Anterior cingulate cortex (tissue), 58 donors: ENCODE results near the gene LRIG2.
"Not testable (repeated sequence)": the region's sequence is repeated elsewhere in the genome, so short reads cannot be mapped to it uniquely, and the experiment has no call there.

ENCODE experiments used
- DNase-seq, 58 donors: peaks; one replicate each; lab custom pipeline; 2025; lab: John Stamatoyannopoulos, UW

LRIG2 gene, protein sequence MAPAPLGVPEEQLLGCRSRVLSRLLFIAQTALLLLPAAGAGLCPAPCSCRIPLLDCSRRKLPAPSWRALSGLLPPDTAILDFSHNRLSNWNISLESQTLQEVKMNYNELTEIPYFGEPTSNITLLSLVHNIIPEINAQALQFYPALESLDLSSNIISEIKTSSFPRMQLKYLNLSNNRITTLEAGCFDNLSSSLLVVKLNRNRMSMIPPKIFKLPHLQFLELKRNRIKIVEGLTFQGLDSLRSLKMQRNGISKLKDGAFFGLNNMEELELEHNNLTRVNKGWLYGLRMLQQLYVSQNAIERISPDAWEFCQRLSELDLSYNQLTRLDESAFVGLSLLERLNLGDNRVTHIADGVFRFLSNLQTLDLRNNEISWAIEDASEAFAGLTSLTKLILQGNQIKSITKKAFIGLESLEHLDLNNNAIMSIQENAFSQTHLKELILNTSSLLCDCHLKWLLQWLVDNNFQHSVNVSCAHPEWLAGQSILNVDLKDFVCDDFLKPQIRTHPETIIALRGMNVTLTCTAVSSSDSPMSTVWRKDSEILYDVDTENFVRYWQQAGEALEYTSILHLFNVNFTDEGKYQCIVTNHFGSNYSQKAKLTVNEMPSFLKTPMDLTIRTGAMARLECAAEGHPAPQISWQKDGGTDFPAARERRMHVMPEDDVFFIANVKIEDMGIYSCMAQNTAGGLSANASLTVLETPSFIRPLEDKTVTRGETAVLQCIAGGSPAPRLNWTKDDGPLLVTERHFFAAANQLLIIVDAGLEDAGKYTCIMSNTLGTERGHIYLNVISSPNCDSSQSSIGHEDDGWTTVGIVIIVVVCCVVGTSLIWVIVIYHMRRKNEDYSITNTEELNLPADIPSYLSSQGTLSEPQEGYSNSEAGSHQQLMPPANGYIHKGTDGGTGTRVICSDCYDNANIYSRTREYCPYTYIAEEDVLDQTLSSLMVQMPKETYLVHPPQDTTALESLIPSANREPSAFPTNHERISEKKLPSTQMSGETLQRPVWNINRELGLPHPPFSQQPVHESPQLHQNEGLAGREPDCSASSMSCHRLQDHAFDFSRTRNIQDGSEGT

DNA sequence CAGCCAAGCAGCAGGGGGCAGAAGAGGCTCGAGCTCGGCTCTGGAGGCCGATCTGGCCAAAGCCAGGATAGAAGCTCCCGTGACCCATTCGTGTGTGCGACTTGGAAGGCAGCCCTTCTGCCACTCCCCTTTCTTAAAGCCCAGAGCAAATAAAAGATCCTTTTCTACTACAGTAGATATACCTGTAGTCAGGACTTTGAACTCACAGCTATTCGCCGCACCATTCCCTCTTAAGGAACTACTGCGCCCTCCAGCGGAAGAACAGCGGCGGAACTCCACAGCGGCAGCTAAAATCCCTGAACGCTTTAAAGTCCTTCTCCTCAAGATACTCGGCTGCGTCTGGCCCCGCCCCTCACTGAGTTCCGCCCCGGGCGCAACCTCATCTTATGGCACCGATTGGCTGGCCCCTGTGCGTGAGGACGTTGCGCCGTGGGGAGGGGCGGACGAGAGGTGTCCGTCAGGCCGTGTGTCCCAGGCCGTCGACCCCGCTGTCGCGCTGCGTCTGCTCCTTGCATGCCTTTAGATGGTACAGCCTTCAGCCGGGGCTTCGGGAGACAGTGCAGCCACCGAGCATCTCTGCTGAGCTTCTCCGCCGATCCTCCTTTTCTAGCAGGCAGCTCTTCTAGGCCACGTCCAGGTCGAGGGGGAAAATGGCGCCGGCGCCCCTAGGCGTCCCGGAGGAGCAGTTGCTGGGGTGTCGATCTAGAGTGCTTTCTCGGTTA lies at the start of gene LRIG2:
Gene LRIG2, plus strand, starts transcription at position 442 of the 722 bp plus-strand sequence. Its CDS starts 209 bp downstream, at position 651.
- peak; percentile 80 to 98 (median 96) for DNase-seq

DNA sequence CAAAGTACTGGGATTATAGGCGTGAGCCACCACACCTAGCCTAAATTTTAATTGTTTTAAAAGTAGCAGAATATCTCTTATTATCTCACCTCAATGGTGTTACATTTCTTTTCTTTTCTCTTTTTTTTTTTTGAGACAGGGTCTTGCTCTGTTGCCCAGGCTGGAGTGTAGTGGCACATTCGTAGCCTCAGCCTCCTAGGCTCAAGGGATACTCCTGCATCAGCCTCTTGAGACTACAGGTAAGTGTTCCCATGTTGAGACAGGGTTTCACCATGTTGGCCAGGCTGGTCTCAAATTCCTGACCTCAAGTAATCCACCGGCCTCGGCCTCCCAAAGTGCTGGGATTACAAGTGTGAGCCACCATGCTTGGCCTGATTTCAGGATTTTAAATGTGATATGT lies 49.7 kb upstream of the LRIG2 start:
- DNase-seq: not testable (repeated sequence)

DNA sequence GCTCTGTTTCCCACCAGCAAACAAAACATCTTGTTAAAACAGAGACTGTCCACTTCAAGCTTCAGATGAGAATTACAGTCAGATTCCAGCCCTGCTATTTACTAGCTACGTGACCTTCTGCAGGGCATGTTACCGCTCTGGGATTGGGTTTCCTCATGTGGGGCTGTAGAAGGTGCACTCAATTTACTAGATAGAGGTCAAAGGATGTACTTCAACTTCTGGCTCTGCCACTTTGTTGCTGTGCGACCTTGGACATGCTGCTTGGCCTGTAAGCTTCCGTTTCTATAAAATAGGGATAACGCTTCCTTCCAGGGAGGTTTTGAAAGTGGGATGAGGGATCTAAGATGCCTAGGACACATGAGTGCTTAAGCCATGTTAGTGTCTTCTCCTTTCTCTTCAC lies 46.0 kb upstream of the LRIG2 start:
- no peak for DNase-seq

DNA sequence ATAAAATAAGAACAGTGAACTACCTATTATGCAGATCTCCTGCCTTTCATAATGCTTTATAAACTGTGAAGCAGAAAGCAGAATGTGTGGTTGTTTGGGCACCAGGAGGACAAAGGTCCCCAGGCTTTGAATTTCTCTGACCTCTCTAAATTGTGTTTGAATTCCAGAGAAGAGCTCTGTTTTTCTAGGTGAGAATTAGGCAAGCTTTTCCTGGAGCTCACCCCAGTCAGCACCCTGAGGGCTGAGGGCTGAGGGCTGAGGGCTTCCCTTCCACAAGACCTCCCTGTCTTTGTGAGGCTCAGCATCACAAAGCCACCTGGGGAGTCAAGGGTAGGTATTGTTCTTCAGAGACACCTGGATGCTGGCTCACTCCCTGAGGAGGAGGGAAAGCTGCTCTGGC lies 45.5 kb upstream of the LRIG2 start:
- DNase-seq: no peak

DNA sequence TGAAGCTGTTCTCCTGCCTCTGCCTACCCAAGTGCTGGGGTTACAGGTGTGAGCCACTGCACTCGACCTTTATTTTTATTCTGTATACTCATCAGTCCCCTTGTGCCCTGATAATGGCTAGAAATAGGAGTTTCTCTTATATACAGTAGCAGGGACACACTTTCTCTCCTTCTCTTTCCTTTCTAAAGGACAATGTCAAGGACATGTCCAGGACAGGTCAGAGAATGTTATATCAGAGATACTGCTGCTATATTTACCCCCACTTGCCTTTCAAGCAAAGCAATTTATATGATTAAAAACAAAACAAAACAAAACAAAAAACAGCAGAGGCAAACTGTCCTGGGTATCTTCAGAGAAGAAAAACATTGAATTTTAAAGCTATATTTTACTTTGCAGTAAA lies 43.2 kb upstream of the LRIG2 start:
- DNase-seq: no peak

DNA sequence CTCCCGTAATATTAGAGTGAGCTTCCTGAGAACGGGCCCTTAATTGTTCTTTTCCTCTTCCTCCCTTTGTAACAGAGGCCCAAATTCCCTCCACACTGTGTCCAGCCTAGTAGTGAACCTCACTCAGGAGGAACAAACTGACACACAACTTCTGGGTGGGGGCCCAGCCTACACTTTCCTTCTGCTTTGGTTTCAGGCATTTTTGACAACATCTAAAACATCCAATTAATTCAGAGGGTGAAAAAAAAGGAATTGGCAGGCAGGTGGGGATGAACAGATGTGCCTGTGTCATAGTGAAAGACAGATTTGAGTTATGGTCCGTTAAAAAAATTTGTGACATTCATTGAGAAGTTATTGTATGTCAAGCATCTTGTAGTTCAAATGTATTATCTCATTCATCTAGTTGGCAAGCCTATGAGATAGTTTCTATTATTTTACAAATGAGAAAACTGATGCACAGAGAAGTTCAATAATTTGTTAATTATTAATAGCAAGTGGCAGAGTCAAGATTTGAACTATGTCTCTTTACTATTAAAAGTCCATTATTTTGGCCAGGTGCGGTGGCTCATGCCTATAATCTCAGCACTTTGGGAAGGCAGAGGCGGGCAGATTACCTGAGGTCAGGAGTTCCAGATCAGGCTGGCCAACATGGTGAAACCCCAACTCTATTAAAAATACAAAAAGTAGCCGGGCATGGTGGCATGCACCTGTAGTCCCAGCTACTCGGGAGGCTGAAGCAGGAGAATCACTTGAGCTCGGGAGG lies 41.6 kb upstream of the LRIG2 start:
- no peak for DNase-seq

DNA sequence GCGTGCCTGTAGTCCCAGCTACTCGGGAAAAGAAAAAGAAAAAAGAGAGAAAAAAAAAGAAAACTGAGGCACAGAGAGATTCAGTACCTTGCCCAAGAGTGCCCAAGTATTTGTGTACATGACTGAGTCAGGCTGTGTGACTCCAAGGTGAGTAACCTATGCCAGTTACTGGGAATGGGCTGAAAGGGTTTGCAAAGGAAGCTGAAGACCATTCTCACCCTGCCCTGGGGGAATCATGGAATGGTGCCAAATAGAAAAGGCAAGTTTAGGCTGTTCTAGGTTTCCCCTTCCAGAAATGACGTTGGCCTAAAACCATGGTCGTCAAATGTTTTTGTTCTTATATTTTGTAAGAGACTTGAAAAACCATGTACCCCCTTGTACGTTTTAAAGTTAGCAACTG lies 37.9 kb upstream of the LRIG2 start:
- DNase-seq: no peak

DNA sequence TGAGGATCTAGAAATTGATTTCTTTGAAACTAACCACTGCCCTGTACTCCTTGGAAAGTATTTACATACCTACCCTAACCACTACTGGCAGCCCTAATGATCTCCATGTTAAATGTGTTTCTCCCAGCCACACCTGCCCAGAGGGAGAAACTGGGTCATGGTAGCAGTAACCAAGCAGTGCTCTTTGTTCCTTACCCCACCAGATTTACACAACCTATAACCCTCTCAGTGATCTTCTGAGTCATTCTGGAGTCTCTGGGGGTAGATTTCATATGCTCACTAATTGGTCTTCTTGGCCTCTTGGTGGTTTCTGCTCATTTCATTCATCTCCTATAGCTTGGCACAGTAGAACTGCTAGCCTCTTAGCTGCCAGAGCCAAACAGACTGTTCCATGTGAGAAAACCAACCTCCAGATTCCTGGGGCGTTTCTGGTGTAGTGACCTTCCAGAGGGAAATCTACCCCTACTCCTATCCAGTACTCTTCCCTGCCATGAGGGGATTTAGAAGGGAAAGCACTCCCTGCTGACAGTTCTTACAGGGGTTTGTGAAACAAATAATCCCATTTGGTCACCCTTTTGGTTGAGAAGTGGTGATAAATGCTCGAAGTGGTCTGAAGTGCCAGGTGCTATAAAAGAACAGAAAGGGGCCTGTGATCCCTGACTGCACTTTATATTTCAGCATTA lies 36.2 kb upstream of the LRIG2 start:
- DNase-seq: no peak

DNA sequence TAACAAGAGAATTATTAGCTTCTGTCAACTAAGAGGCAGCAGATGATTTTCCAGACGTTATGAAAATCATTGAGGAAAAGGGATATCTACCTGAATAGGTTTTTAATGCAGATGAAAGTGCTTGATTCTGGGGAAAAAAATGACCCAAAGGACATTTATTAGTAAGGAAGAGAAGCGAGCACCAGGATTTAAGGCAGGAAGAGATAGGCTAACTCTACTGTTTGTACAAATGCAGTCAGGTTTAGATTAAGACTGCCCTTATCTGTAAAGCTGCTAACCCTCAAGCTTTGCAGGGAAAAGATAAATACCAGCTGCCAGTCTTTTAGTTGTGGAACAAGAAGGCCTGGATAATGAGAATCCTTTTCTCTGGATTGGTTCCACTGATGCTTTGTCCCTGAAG lies 33.0 kb upstream of the LRIG2 start:
- DNase-seq: no peak

DNA sequence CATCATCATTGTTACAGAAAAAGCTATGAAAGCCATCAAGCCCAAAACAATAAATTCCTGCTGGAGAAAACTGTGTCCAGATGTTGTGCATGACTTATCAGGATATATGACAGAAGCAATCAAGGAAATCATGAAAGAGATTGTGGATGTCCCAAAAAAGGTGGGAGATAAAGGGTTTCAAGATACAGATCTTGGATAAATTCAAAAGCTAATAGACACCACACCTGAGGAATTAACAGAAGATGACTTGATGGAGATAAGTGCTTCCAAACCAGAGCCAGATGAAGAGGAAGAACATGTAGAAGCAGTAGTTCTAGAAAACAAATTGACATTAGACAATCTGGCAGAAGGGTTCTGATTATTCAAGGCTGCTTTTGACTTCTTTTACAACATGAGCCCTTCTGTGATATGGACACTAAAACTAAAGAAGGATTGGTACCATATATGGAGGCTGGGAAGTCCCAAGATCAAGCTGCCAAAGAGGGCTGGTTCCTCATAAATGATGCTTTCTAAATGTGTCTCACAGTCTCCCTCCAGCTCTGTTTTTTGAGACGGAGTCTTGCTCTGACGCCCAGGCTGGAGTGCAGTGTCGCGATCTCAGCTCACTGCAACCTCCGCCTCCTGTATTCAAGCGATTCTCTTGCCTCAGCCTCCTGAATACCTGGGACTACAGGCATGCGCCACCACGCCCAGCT lies 32.1 kb upstream of the LRIG2 start:
- DNase-seq: no peak

DNA sequence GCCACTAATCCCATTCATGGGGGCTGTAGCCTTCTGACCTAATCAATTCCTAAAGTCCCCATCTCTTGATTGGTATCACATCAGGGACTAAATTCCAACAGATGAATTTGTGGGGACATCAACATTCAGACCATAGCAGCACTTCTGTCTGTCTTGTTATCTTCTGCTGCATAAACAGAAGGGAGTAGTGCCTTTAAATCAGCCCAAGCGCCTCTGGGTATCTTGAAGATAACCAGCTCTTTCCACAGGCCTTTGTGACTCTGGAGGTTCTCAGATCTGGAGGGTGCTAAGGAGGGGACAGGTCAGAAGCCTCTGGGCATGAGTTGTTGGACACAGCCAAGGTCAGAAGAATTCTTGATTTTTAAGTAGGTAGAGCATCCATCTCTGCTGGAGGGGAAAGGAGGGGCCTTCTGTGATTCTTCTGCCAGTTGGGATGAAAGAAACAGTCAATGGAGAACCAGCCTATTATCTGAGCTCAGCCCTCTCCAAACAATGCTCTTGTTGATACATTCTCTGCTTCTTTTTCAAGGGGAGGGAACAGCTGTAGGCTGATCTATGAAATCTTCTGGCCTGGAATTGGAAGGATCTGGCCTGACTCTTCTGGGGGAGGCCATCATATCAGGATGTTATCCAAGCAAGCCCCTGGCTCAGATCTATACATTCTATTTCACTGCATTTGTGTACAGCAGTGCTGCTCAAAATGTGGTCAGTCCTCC lies 31.3 kb upstream of the LRIG2 start:
- peak in 23 of 58 donors; percentile 3 to 73 (median 36) for DNase-seq

DNA sequence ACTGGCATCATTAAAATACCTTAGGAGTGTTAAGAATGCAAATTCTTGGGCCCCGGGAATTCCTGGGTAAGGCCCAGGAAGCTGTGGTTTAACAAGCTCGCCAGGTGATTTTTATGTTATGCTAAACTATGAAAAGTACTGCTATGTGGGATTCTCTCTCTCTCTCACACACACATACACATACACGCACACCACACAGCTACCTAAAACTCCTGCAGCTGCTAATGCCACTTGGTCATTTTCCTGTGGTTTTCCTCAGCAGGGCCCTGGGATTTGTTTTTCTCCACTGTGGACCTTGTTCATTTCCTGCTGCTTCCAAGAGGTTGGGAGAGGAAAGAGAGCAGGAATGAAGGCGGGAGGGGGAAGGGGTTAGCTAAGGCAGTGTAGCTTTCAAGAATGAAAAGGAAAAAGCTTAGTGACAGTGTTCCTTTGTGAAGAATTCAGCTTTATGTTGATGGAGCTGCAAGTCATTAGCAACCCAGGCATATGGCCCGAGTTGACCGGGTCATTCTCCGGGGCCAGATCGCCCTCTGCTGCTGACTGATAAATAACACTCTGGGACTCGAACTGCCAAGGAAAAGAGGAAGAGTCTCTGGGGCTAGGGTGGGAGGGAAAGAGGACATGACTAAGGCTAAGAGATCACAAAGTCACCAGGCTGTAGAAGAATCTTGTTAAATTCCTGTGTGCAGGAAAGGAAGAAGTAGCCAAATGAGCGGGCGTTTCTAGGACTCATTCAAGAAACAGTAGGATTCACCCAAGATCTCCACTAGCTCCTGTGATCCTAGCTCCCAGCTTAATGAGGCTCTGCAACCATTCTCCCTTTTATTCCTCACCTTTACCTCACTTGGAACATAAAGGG lies 30.5 kb upstream of the LRIG2 start:
- peak in 54 of 58 donors; percentile 10 to 87 (median 56) for DNase-seq

DNA sequence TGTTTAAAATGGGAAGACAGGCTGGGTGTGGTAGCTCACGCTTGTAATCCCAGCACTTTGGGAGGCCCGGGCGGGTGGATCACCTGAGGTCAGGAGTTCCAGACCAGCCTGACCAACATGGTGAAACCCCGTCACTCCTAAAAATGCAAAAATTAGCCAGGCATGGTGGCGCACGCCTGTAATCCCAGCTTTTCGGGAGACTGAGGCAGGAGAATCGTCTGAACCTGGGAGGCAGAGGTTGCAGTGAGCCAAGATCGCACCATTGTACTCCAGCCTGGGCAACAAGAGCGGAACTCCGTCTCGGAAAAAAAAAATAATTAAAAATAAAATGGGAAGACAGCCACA lies 29.9 kb upstream of the LRIG2 start:
- not testable (repeated sequence) for DNase-seq

DNA sequence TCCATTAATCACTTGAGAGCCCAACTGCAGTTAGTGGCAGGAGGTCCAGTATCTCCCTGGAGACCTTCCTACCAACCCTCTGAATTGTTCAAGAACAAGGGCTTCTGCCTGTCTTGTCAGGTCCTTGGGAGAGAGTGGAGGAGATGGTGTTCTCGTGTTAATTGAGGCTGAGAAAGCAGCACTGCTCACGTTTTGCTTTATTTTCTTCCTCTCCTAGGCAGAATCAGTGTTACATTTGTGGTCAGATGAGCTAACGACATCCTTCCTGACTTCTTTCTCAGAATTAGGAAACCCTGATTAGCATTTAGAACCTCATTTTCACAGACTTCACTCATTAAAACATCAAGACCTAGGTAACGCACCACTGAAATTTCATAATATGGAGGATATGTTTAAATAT lies 26.4 kb upstream of the LRIG2 start:
- no peak for DNase-seq

DNA sequence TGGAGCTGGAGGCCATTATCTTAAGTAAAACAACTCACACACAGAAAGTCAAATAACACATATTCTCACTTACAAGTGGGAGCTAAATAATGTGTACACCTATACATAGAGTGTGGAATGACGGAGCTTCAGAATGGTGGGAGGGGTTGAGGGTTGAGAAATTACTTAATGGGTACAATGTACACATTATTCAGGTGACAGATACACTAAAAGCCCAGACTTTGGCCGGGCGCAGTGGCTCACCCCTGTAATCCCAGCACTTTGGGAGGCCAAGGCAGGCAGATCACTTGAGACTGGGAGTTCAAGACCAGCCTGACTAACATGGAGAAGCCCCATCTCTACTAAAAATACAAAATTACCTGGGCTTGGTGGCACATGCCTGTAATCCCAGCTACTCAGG lies 24.9 kb upstream of the LRIG2 start:
- DNase-seq: no peak

DNA sequence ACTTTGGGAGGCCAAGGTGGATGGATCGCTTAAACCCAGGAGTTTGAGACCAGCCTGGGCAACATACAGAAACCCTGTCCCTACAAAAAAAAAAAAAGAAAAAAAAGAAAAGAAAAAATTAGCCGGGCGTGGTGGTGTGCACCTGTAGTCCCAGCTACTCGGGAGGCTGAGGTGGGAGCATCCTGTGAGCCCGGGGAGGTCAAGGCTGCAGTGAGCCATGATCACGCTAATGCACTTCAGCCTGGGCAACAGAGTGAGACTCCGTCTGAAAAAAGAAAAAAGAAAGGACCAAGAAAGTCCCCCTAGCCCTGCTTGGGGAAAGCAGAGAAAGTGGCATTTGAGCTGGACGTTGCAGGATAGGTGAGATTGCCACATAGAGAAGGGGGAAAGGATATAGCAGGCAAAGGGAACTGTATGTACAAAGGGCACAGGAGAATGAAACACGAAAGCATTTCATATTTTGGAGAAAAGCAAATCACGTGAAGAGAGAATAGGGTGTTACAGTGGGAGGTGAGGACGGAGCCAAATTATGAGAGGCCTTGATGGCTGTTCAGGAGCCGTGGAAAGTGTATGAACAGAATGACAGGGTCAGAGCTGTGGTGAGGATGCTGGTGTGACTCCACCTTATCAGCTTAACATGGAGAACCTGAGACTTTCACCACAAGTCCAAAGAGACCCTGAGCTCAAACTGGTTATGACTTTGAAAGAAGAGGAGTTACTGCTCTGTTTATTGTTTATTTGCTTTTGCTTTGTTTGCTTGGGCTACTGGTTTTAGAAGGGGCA lies 19.5 kb upstream of the LRIG2 start:
- no peak for DNase-seq
